ENCODE measurements around the gene PCDHA2.
"Not testable (repeated sequence)": the region's sequence is repeated elsewhere in the genome, so short reads cannot be mapped to it uniquely, and the experiment has no call there.

Gene PCDHA2

GRCh38 chr5:140821375-140822280 is 27.0 kb downstream of the PCDHA2 start, which contains the start of gene PCDHA5:
PCDHA5 (plus strand) TSS chr5:140821613.
- H2BK12ac ChIP-seq (ENCODE audit: low read length): no peak within 1 kb of the TSS
- H3K18ac ChIP-seq (ENCODE audit: low read length): no peak within 1 kb of the TSS
- no peak within 1 kb of the TSS for H3K27ac ChIP-seq (replicated peaks; ENCODE audit: low read length)
- no peak within 1 kb of the TSS for H3K4ac ChIP-seq (ENCODE audit: low read length)
- H2AK5ac ChIP-seq (ENCODE audit: low read depth, low read length): no peak within 1 kb of the TSS
- H3K4me3 ChIP-seq (ENCODE audit: low read length in 2 of 2): no peak within 1 kb of the TSS
- H2AFZ ChIP-seq (ENCODE audit: low read length): no peak within 1 kb of the TSS
- H4K8ac ChIP-seq (ENCODE audit: low read depth, low read length): no peak within 1 kb of the TSS
- no peak within 1 kb of the TSS for H2BK5ac ChIP-seq (ENCODE audit: low read length)
- no peak within 1 kb of the TSS for H4K91ac ChIP-seq (ENCODE audit: low read depth, low read length, poor library complexity)
- H3K36me3 ChIP-seq (replicated peaks in 1 of 2; ENCODE audit: control insufficient read depth in 2 of 2, insufficient read depth in 2 of 2, low read length in 2 of 2): peaks cover 3 to 44% of the 10 kb centered on the region in 2 donors
- no peak within 1 kb of the TSS for H2BK120ac ChIP-seq (ENCODE audit: low read depth, low read length)
- no peaks in the 10 kb centered on the region for H3K4me1 ChIP-seq (ENCODE audit: control insufficient read depth in 2 of 2, insufficient read depth in 1 of 2, low read depth in 1 of 2, low read length in 2 of 2)
- no peak for DNase-seq (ENCODE audit: low spot score)
- peaks cover 4% of the 10 kb centered on the region for H3K79me1 ChIP-seq (ENCODE audit: low read depth, low read length)
- H3K9ac ChIP-seq (ENCODE audit: low read depth, low read length, poor library complexity): no peak within 1 kb of the TSS
- no peak within 1 kb of the TSS for H2BK15ac ChIP-seq (ENCODE audit: low read length)
- H3K4me2 ChIP-seq (ENCODE audit: insufficient read depth, low read length, poor library complexity, severe bottlenecking): no peak within 1 kb of the TSS
- no peak within 1 kb of the TSS for H3K23ac ChIP-seq (ENCODE audit: low read depth, low read length, poor library complexity)
- no peak within 1 kb of the TSS for H3K14ac ChIP-seq (ENCODE audit: low read length)
- 100% methylated on average over 2 of the region's 39 CpGs; no CpG with 5 or more reads in 1 of the 2 donors for WGBS, 2 donors (ENCODE audit: extremely low coverage in 2 of 2, insufficient read length in 2 of 2, insufficient replicate concordance in 1 of 2)
- H3K9me3 ChIP-seq (replicated peaks in 1 of 2; ENCODE audit: control insufficient read depth in 2 of 2, insufficient read depth in 1 of 2, low read depth in 1 of 2, low read length in 2 of 2): peaks cover 10 to 51% of the 10 kb centered on the region in 2 donors
- no peaks in the 10 kb centered on the region for H3K27me3 ChIP-seq (ENCODE audit: control insufficient read depth in 3 of 3, insufficient read depth in 3 of 3, low read depth in 1 of 3, low read length in 3 of 3)

DNA sequence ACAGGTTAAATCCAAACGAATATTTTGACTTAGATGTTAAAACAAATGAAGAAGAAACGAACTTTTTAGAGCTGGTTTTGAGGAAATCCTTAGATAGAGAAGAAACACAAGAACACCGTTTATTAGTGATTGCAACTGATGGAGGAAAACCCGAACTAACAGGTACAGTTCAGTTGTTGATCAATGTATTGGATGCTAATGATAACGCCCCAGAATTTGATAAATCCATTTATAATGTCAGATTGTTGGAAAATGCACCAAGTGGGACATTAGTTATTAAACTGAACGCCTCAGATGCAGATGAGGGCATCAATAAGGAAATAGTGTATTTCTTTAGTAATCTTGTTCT is 27.6 kb downstream of the PCDHA2 start:
- H2BK15ac ChIP-seq (ENCODE audit: low read length): no peak overlapping the region
- H3K14ac ChIP-seq (ENCODE audit: low read length): no peak overlapping the region
- H3K4me1 ChIP-seq (ENCODE audit: control insufficient read depth in 2 of 2, insufficient read depth in 1 of 2, low read depth in 1 of 2, low read length in 2 of 2): no peaks in the 10 kb centered on the region
- WGBS, 2 donors (ENCODE audit: extremely low coverage in 2 of 2, insufficient read length in 2 of 2, insufficient replicate concordance in 1 of 2): no CpG with 5 or more reads among the region's 6 CpGs
- H2AFZ ChIP-seq (ENCODE audit: low read length): no peak overlapping the region
- no peak overlapping the region for H2BK120ac ChIP-seq (ENCODE audit: low read depth, low read length)
- peaks cover 3 to 44% of the 10 kb centered on the region in 2 donors for H3K36me3 ChIP-seq (replicated peaks in 1 of 2; ENCODE audit: control insufficient read depth in 2 of 2, insufficient read depth in 2 of 2, low read length in 2 of 2)
- H3K9ac ChIP-seq (ENCODE audit: low read depth, low read length, poor library complexity): no peak overlapping the region
- peaks cover 4% of the 10 kb centered on the region for H3K79me1 ChIP-seq (ENCODE audit: low read depth, low read length)
- DNase-seq (ENCODE audit: low spot score): no peak
- H3K23ac ChIP-seq (ENCODE audit: low read depth, low read length, poor library complexity): no peak overlapping the region
- H3K18ac ChIP-seq (ENCODE audit: low read length): no peak overlapping the region
- no peak overlapping the region for H3K4me3 ChIP-seq (ENCODE audit: low read length in 2 of 2)
- H2AK5ac ChIP-seq (ENCODE audit: low read depth, low read length): no peak overlapping the region
- no peak overlapping the region for H4K8ac ChIP-seq (ENCODE audit: low read depth, low read length)
- no peak overlapping the region for H2BK5ac ChIP-seq (ENCODE audit: low read length)
- peaks cover 10 to 48% of the 10 kb centered on the region in 2 donors for H3K9me3 ChIP-seq (replicated peaks in 1 of 2; ENCODE audit: control insufficient read depth in 2 of 2, insufficient read depth in 1 of 2, low read depth in 1 of 2, low read length in 2 of 2)
- H3K27me3 ChIP-seq (ENCODE audit: control insufficient read depth in 3 of 3, insufficient read depth in 3 of 3, low read depth in 1 of 3, low read length in 3 of 3): no peaks in the 10 kb centered on the region
- no peak overlapping the region for H3K27ac ChIP-seq (replicated peaks; ENCODE audit: low read length)
- no peak overlapping the region for H3K4me2 ChIP-seq (ENCODE audit: insufficient read depth, low read length, poor library complexity, severe bottlenecking)
- no peak overlapping the region for H4K91ac ChIP-seq (ENCODE audit: low read depth, low read length, poor library complexity)
- no peak overlapping the region for H3K4ac ChIP-seq (ENCODE audit: low read length)
- no peak overlapping the region for H2BK12ac ChIP-seq (ENCODE audit: low read length)

DNA sequence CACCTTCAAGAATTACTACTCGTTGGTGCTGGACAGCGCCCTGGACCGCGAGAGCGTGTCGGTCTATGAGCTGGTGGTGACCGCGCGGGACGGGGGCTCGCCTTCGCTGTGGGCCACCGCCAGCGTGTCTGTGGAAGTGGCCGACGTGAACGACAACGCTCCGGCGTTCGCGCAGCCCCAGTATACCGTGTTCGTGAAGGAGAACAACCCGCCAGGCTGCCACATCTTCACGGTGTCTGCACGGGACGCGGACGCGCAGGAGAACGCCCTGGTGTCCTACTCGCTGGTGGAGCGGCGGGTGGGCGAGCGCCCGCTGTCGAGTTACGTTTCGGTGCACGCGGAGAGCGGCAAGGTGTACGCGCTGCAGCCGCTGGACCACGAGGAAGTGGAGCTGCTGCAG is 28.3 kb downstream of the PCDHA2 start:
- not testable (repeated sequence) for H2AFZ ChIP-seq (ENCODE audit: low read length); H3K4me1 ChIP-seq (ENCODE audit: control insufficient read depth in 2 of 2, insufficient read depth in 1 of 2, low read depth in 1 of 2, low read length in 2 of 2); H3K27ac ChIP-seq (replicated peaks; ENCODE audit: low read length); H3K23ac ChIP-seq (ENCODE audit: low read depth, low read length, poor library complexity); H2AK5ac ChIP-seq (ENCODE audit: low read depth, low read length); H3K27me3 ChIP-seq (ENCODE audit: control insufficient read depth in 3 of 3, insufficient read depth in 3 of 3, low read depth in 1 of 3, low read length in 3 of 3); H2BK120ac ChIP-seq (ENCODE audit: low read depth, low read length); H3K79me1 ChIP-seq (ENCODE audit: low read depth, low read length); H3K4ac ChIP-seq (ENCODE audit: low read length); H2BK15ac ChIP-seq (ENCODE audit: low read length); H2BK5ac ChIP-seq (ENCODE audit: low read length); H2BK12ac ChIP-seq (ENCODE audit: low read length); H3K18ac ChIP-seq (ENCODE audit: low read length); DNase-seq (ENCODE audit: low spot score); H4K8ac ChIP-seq (ENCODE audit: low read depth, low read length); H4K91ac ChIP-seq (ENCODE audit: low read depth, low read length, poor library complexity); H3K9ac ChIP-seq (ENCODE audit: low read depth, low read length, poor library complexity); H3K4me2 ChIP-seq (ENCODE audit: insufficient read depth, low read length, poor library complexity, severe bottlenecking)
- Histone ChIP-seq H3K9me3 (replicated peaks in 1 of 2; ENCODE audit: control insufficient read depth in 2 of 2, insufficient read depth in 1 of 2, low read depth in 1 of 2, low read length in 2 of 2) (peaks cover 10 to 45% of the 10 kb centered on the region in 2 donors), H3K4me3 (ENCODE audit: low read length in 2 of 2) (peak overlapping the region in 1 of 2 donors; percentile 65), H3K36me3 (replicated peaks in 1 of 2; ENCODE audit: control insufficient read depth in 2 of 2, insufficient read depth in 2 of 2, low read length in 2 of 2) (peaks cover 3 to 42% of the 10 kb centered on the region in 2 donors), H3K14ac (ENCODE audit: low read length) (peak overlapping the region; percentile 8)
- WGBS, 2 donors (ENCODE audit: extremely low coverage in 2 of 2, insufficient read length in 2 of 2, insufficient replicate concordance in 1 of 2): no CpG with 5 or more reads among the region's 48 CpGs

GRCh38 chr5:140823475-140823874 is 28.8 kb downstream of the PCDHA2 start:
- Histone ChIP-seq H2BK12ac (ENCODE audit: low read length) (no peak overlapping the region), H2BK120ac (ENCODE audit: low read depth, low read length) (no peak overlapping the region), H2BK15ac (ENCODE audit: low read length) (no peak overlapping the region), H2AFZ (ENCODE audit: low read length) (no peak overlapping the region), H3K4me3 (ENCODE audit: low read length in 2 of 2) (no peak overlapping the region), H3K23ac (ENCODE audit: low read depth, low read length, poor library complexity) (peak overlapping the region; percentile 73), H3K14ac (ENCODE audit: low read length) (no peak overlapping the region), H4K8ac (ENCODE audit: low read depth, low read length) (no peak overlapping the region), H3K79me1 (ENCODE audit: low read depth, low read length) (peaks cover 6% of the 10 kb centered on the region), H3K4me2 (ENCODE audit: insufficient read depth, low read length, poor library complexity, severe bottlenecking) (no peak overlapping the region), H4K91ac (ENCODE audit: low read depth, low read length, poor library complexity) (no peak overlapping the region), H3K9ac (ENCODE audit: low read depth, low read length, poor library complexity) (no peak overlapping the region), H3K36me3 (replicated peaks in 1 of 2; ENCODE audit: control insufficient read depth in 2 of 2, insufficient read depth in 2 of 2, low read length in 2 of 2) (peaks cover 3 to 42% of the 10 kb centered on the region in 2 donors), H3K27ac (replicated peaks; ENCODE audit: low read length) (no peak overlapping the region), H3K4me1 (ENCODE audit: control insufficient read depth in 2 of 2, insufficient read depth in 1 of 2, low read depth in 1 of 2, low read length in 2 of 2) (no peaks in the 10 kb centered on the region), H2BK5ac (ENCODE audit: low read length) (no peak overlapping the region), H3K9me3 (replicated peaks in 1 of 2; ENCODE audit: control insufficient read depth in 2 of 2, insufficient read depth in 1 of 2, low read depth in 1 of 2, low read length in 2 of 2) (peaks cover 12 to 40% of the 10 kb centered on the region in 2 donors), H3K27me3 (ENCODE audit: control insufficient read depth in 3 of 3, insufficient read depth in 3 of 3, low read depth in 1 of 3, low read length in 3 of 3) (no peaks in the 10 kb centered on the region), H3K18ac (ENCODE audit: low read length) (no peak overlapping the region), H3K4ac (ENCODE audit: low read length) (no peak overlapping the region), H2AK5ac (ENCODE audit: low read depth, low read length) (no peak overlapping the region)
- no CpG with 5 or more reads among the region's 38 CpGs for WGBS, 2 donors (ENCODE audit: extremely low coverage in 2 of 2, insufficient read length in 2 of 2, insufficient replicate concordance in 1 of 2)
- no peak for DNase-seq (ENCODE audit: low spot score)
